GM12878 (cell line): ENCODE results near the gene MYO1D. TPM values are rescaled to one million over a fixed set of nuclear protein-coding genes. Genes with fewer than 3 reads are reported as not detected.

Experiments
- ATF7 ChIP-seq: fragments of 450-650 bp; IDR thresholded peaks from 2 replicates; pipeline ENCODE4 v1.6.1; 2016; ENCODE audit warnings: low read depth, mild to moderate bottlenecking
- DPF2 ChIP-seq: fragments of 450-650 bp; IDR thresholded peaks from 2 replicates; pipeline ENCODE4 v1.6.1; 2017; ENCODE audit warnings: mild to moderate bottlenecking
- EP300 ChIP-seq, 2 experiments: fragments of 150-350 bp in 1 of 2; IDR thresholded peaks; 2 replicates each; pipeline ENCODE4 v1.6.1; 2011 to 2012; ENCODE audit warnings: low read depth in 2 of 2, low read length in 2 of 2, borderline replicate concordance in 1 of 2, improper control_type of control experiment in 1 of 2, inconsistent platforms in 1 of 2; ENCODE audit not compliant: control insufficient read depth in 1 of 2
- JUNB ChIP-seq: IDR thresholded peaks from 2 replicates; pipeline ENCODE4 v1.6.1; 2016; ENCODE audit warnings: antibody characterized with exemption, mild to moderate bottlenecking
- KAT2A ChIP-seq: conservative IDR thresholded peaks from 2 replicates; pipeline ENCODE4 v1.6.1; 2011; ENCODE audit warnings: low read depth, low read length; ENCODE audit not compliant: control insufficient read depth
- MLLT1 ChIP-seq: fragments of 450-650 bp; IDR thresholded peaks from 2 replicates; pipeline ENCODE4 v1.6.1; 2016; ENCODE audit warnings: mild to moderate bottlenecking
- MTA3 ChIP-seq: IDR thresholded peaks from 2 replicates; pipeline ENCODE4 v1.6.1; 2012; ENCODE audit warnings: low read length, inconsistent platforms, borderline replicate concordance
- MYB ChIP-seq: fragments of 150-350 bp; IDR thresholded peaks from 2 replicates; pipeline ENCODE4 v1.6.1; 2014; ENCODE audit warnings: mild to moderate bottlenecking, low read depth, low read length, borderline replicate concordance
- POLR2AphosphoS5 ChIP-seq: IDR thresholded peaks from 2 replicates; pipeline ENCODE4 v1.6.1; 2011; ENCODE audit warnings: mild to moderate bottlenecking, low read length, inconsistent platforms
- RAD21 ChIP-seq: IDR thresholded peaks from 2 replicates; pipeline ENCODE4 v1.6.1; 2011; ENCODE audit warnings: mild to moderate bottlenecking, low read depth, low read length, moderate library complexity; ENCODE audit not compliant: insufficient read depth
- RB1 ChIP-seq: fragments of 450-650 bp; formaldehyde crosslinking; IDR thresholded peaks from 2 replicates; pipeline ENCODE4 v1.6.1; 2017; ENCODE audit warnings: mild to moderate bottlenecking, borderline replicate concordance
- RUNX3 ChIP-seq: IDR thresholded peaks from 2 replicates; pipeline ENCODE4 v1.6.1; 2012; ENCODE audit warnings: low read length, inconsistent platforms
- SIN3A ChIP-seq: IDR thresholded peaks from 2 replicates; pipeline ENCODE4 v1.6.1; 2012; ENCODE audit warnings: low read depth, low read length, improper control_type of control experiment
- SIX5 ChIP-seq: IDR thresholded peaks from 2 replicates; pipeline ENCODE4 v1.6.1; 2011; ENCODE audit warnings: mild to moderate bottlenecking, low read depth, low read length, moderate library complexity; ENCODE audit not compliant: severe bottlenecking
- SMAD1 ChIP-seq: fragments of 450-650 bp; IDR thresholded peaks from 2 replicates; pipeline ENCODE4 v1.6.1; 2018; ENCODE audit warnings: mild to moderate bottlenecking, low read depth; ENCODE audit not compliant: partially characterized antibody
- SMARCA5 ChIP-seq: fragments of 450-650 bp; IDR thresholded peaks from 2 replicates; pipeline ENCODE4 v1.6.1; 2017; ENCODE audit warnings: mild to moderate bottlenecking
- SPI1 ChIP-seq: IDR thresholded peaks from 2 replicates; pipeline ENCODE4 v1.6.1; 2011; ENCODE audit warnings: low read depth, mild to moderate bottlenecking, low read length, moderate library complexity, borderline replicate concordance; ENCODE audit not compliant: insufficient read depth
- SREBF2 ChIP-seq: IDR thresholded peaks from 2 replicates; pipeline ENCODE4 v1.6.1; 2012; ENCODE audit warnings: mild to moderate bottlenecking, low read length
- TBL1XR1 ChIP-seq: IDR thresholded peaks from 2 replicates; pipeline ENCODE4 v1.6.1; 2012; ENCODE audit warnings: low read depth, low read length, improper control_type of control experiment
- TCF3 ChIP-seq: IDR thresholded peaks from 2 replicates; pipeline ENCODE4 v1.6.1; 2012; ENCODE audit warnings: low read depth, mild to moderate bottlenecking, low read length, borderline replicate concordance; ENCODE audit not compliant: insufficient read depth
- TCF7 ChIP-seq: IDR thresholded peaks from 2 replicates; pipeline ENCODE4 v1.6.1; 2014; ENCODE audit warnings: antibody characterized with exemption, borderline replicate concordance
- ZNF217 ChIP-seq: fragments of 450-650 bp; IDR thresholded peaks from 2 replicates; pipeline ENCODE4 v1.6.1; 2017; ENCODE audit warnings: antibody characterized with exemption, mild to moderate bottlenecking
- polyA plus RNA-seq, 11 experiments: library from polyadenylated mRNA; depleted of rRNA in 4 of 11; unstranded in 6 of 11; stranded (reverse) in 5 of 11; fragments of >200 nt; fragmentation: Nextera tagmentation in 4 of 11; fragmentation: Illumina TruSeq in 1 of 11; extraction: Ambion mirVana in 4 of 11; extraction: Trizol in 1 of 11; gene quantifications; 1 replicate in 1 of 11; 2 replicates in 10 of 11; pipeline versions ENCODE4 v1.2.1 to v1.2.3, GENCODE V29; 2011 to 2016; ENCODE audit warnings: inconsistent platforms in 2 of 11, missing spikeins in 2 of 11, low read depth in 1 of 11
- total RNA-seq, 4 experiments: library from RNA; depleted of rRNA in 3 of 4; stranded (reverse); fragments of >200 nt in 3 of 4; fragmentation: Illumina TruSeq in 1 of 4; extraction: Trizol in 1 of 4; gene quantifications; 2 replicates each; pipeline versions ENCODE4 v1.2.1 to v1.2.3, GENCODE V29; 2013 to 2021
- TF ChIP-seq, protein P1 (sequence below): fragments of 150-350 bp; IDR thresholded peaks from 2 replicates; pipeline ENCODE4 v1.6.1; 2014; ENCODE audit warnings: mild to moderate bottlenecking, low read depth, low read length
- TF ChIP-seq, protein P2 (sequence below): fragments of 450-650 bp; IDR thresholded peaks from 2 replicates; pipeline ENCODE4 v1.6.1; 2017; ENCODE audit warnings: mild to moderate bottlenecking

Gene MYO1D
- total and polyA plus RNA-seq, 10 of the 15 experiments (the other 5 are each of a cell fraction or from before 2014, with no cell fraction given), result 1.8 to 37.7 (median 25.4) TPM

DNA sequence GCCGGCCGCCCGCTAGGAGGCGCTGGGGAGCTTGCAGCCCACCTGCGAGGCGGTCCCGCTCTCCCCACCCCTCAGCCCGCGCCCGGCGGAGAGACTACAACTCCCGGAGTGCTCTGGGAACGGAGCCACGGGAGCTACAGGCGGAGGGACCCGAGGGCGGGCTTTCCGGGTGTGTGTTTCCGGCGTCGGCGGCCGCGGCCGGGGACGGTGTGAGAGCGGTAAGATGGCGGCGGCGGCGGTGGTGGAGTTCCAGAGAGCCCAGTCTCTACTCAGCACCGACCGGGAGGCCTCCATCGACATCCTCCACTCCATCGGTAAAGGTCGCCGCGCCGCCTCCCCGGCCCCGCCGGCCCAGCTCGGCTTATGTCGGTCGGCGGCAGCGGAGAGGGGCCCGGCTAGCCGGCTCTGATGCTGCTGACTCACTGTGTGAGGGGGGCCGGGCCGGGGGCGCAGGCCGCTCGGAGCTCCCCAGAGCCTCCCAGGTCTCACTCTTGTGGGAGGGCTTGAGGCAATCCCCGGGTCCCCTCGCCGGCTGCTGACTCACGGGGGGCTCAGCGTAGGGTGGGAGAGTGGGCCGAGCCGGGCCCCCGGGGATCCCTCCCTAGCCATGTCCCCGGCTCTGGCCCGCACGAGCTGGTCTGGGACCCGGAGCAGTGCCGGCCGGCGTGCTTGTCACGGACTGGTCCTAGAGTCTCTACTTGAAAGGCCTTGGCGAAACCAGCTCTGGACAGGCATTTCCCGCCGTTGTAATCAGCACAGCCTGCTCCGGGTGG lies 432.4 kb downstream of the MYO1D start, which contains the start of gene PSMD11 (continued):
- TF ChIP-seq ZNF217, result no peak
- TF ChIP-seq JUNB, result no peak
- TF ChIP-seq TCF7, result no peak
- peak; percentile 69; the same call in 1 of the 2 replicates for TF ChIP-seq RB1
- peak; percentile 84 for TF ChIP-seq SMARCA5
- no peak for TF ChIP-seq SPI1
- no peak for TF ChIP-seq KAT2A
- TF ChIP-seq TCF3, result peak; percentile 92
- TF ChIP-seq SIX5, result peak; percentile 98
- TF ChIP-seq, protein P1, sequence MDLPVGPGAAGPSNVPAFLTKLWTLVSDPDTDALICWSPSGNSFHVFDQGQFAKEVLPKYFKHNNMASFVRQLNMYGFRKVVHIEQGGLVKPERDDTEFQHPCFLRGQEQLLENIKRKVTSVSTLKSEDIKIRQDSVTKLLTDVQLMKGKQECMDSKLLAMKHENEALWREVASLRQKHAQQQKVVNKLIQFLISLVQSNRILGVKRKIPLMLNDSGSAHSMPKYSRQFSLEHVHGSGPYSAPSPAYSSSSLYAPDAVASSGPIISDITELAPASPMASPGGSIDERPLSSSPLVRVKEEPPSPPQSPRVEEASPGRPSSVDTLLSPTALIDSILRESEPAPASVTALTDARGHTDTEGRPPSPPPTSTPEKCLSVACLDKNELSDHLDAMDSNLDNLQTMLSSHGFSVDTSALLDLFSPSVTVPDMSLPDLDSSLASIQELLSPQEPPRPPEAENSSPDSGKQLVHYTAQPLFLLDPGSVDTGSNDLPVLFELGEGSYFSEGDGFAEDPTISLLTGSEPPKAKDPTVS, result peak; percentile 56; the same call in 1 of the 2 replicates
- no peak; the same call in 1 of the 2 replicates for TF ChIP-seq SREBF2
- no peak for TF ChIP-seq MTA3
- TF ChIP-seq RUNX3, result peak; percentile 45
- TF ChIP-seq, protein P2, sequence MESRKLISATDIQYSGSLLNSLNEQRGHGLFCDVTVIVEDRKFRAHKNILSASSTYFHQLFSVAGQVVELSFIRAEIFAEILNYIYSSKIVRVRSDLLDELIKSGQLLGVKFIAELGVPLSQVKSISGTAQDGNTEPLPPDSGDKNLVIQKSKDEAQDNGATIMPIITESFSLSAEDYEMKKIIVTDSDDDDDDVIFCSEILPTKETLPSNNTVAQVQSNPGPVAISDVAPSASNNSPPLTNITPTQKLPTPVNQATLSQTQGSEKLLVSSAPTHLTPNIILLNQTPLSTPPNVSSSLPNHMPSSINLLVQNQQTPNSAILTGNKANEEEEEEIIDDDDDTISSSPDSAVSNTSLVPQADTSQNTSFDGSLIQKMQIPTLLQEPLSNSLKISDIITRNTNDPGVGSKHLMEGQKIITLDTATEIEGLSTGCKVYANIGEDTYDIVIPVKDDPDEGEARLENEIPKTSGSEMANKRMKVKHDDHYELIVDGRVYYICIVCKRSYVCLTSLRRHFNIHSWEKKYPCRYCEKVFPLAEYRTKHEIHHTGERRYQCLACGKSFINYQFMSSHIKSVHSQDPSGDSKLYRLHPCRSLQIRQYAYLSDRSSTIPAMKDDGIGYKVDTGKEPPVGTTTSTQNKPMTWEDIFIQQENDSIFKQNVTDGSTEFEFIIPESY, result no peak
- no peak for TF ChIP-seq TBL1XR1
- TF ChIP-seq EP300 (IDR thresholded peaks at IDR 0.05; ENCODE audit: borderline replicate concordance in 1 of 2, control insufficient read depth in 1 of 2, low read depth in 2 of 2, low read length in 2 of 2), result no peak
- no peak for TF ChIP-seq SMAD1
- no peak for TF ChIP-seq SIN3A
- TF ChIP-seq MYB, result 0 out of 2 replicates have a peak, but pooled peaks have one; percentile 11
- TF ChIP-seq MLLT1, result no peak
- TF ChIP-seq RAD21, result peak; percentile 49
- TF ChIP-seq ATF7, result 0 out of 2 replicates have a peak, but pooled peaks have one; percentile 12
- peak; percentile 63; the same call in 1 of the 2 replicates for TF ChIP-seq DPF2
- peak; percentile 65 for TF ChIP-seq POLR2AphosphoS5
